ENCODE measurements around the gene CASP1. TPM values are rescaled to one million over a fixed set of nuclear protein-coding genes. Genes with fewer than 3 reads are reported as not detected.

The CASP1 gene
- total and polyA plus RNA-seq, 7 experiments from 2014 or later, result 29.5 to 141 (median 70.1) TPM

- POLR2A ChIA-PET, result no interaction called here
- intact Hi-C loops (cut with micrococcal nuclease), result no loop called here
These were observed 55.1 kb downstream of the CASP1 start for GRCh38 chr11:104979839-104980238.

More at GRCh38 chr11:104979839-104980238, 55.1 kb downstream of the CASP1 start:
- H3K27ac Mint-ChIP-seq, result no peak overlapping the region
- H3K27me3 ChIP-seq (ENCODE audit: control insufficient read depth in 2 of 2, insufficient read depth in 2 of 2, low read length in 2 of 2), result no peaks in the 10 kb centered on the region
- DNase-seq, result no peak
- H3K4me3 Mint-ChIP-seq, result no peak overlapping the region
- CTCF ChIA-PET, result no interaction called here
- peaks cover 0 to 3% (median 0%) of the 10 kb centered on the region in 5 donors for H3K27me3 Mint-ChIP-seq
- H3K9me3 ChIP-seq (ENCODE audit: control insufficient read depth in 2 of 3, low read length in 3 of 3), result no peaks in the 10 kb centered on the region
- H3K4me1 ChIP-seq (ENCODE audit: control insufficient read depth in 2 of 2, insufficient read depth in 2 of 2, low read length in 2 of 2), result no peaks in the 10 kb centered on the region
- H3K36me3 ChIP-seq (ENCODE audit: control insufficient read depth in 2 of 3, insufficient read depth in 3 of 3, low read length in 3 of 3), result no peaks in the 10 kb centered on the region
- H3K4me3 ChIP-seq (ENCODE audit: low read length), result no peak overlapping the region
- H3K4me1 Mint-ChIP-seq, result no peaks in the 10 kb centered on the region
- ATAC-seq, result no peak
- peaks cover 0 to 5% (median 0%) of the 10 kb centered on the region in 11 donors for H3K9me3 Mint-ChIP-seq
- no peak overlapping the region for H3K27ac ChIP-seq (ENCODE audit: low read depth, low read length)
- H3K36me3 Mint-ChIP-seq, result no peaks in the 10 kb centered on the region

Other genes with a start within 250 kb of the CASP1 start
- gene CASP12, start 136.7 kb downstream of the CASP1 start, total RNA-seq, result not detected
- not detected for gene CASP12, start 136.7 kb downstream of the CASP1 start, polyA plus RNA-seq
- gene CASP4, start 66.6 kb downstream of the CASP1 start, total RNA-seq, result 10 to 100 TPM; 60.7 to 94.7 (median 76.9) TPM
- gene CASP4, start 66.6 kb downstream of the CASP1 start, polyA plus RNA-seq, result 10 to 100 TPM; 59.5 to 75.1 TPM
- gene CASP5, start 12.0 kb downstream of the CASP1 start, total RNA-seq, result 1 to 10 TPM in 1 of 5 experiments, under 1 TPM in 1, not detected in 3; 0.45 to 2.9 TPM
- not detected for gene CASP5, start 12.0 kb downstream of the CASP1 start, polyA plus RNA-seq
- 100 to 1,000 TPM in 1 of 5 experiments, 10 to 100 TPM in 4; 37.1 to 103 (median 42.4) TPM for gene CARD16, start 10.2 kb upstream of the CASP1 start, total RNA-seq
- gene CARD16, start 10.2 kb upstream of the CASP1 start, polyA plus RNA-seq, result 100 to 1,000 TPM; 168 to 184 TPM
- not detected for gene CARD18, start 104.6 kb upstream of the CASP1 start, total RNA-seq
- gene CARD18, start 104.6 kb upstream of the CASP1 start, polyA plus RNA-seq, result not detected

Data from naive thymus-derived CD4-positive, alpha-beta T cell (primary cell).